Stimulated activated naive CD8-positive, alpha-beta T cell treated with anti-CD3 and anti-CD28 coated beads, Interleukin-15, Interleukin-2, amounts not matched to agents 100 ng/mL and 50 ng/mL, for 24 hours (primary cell): ENCODE data around the gene KCNK4.

Source experiments
- H3K27ac Mint-ChIP-seq: one replicate; pipeline ENCODE4 v1.8.0; 2021; ENCODE audit warnings: mild to moderate bottlenecking, mixed read lengths
- H3K27me3 Mint-ChIP-seq: one replicate; pipeline ENCODE4 v1.8.0; 2021; ENCODE audit warnings: mixed read lengths
- H3K36me3 Mint-ChIP-seq: one replicate; pipeline ENCODE4 v1.8.0; 2021; ENCODE audit warnings: low read depth, mixed read lengths
- H3K4me1 Mint-ChIP-seq: one replicate; pipeline ENCODE4 v1.8.0; 2021; ENCODE audit warnings: low read depth, mixed read lengths
- H3K4me3 Mint-ChIP-seq: one replicate; pipeline ENCODE4 v1.8.0; 2021; ENCODE audit warnings: mild to moderate bottlenecking, mixed read lengths
- H3K9me3 Mint-ChIP-seq: one replicate; pipeline ENCODE4 v1.8.0; 2021; ENCODE audit warnings: mixed read lengths

KCNK4 gene

DNA sequence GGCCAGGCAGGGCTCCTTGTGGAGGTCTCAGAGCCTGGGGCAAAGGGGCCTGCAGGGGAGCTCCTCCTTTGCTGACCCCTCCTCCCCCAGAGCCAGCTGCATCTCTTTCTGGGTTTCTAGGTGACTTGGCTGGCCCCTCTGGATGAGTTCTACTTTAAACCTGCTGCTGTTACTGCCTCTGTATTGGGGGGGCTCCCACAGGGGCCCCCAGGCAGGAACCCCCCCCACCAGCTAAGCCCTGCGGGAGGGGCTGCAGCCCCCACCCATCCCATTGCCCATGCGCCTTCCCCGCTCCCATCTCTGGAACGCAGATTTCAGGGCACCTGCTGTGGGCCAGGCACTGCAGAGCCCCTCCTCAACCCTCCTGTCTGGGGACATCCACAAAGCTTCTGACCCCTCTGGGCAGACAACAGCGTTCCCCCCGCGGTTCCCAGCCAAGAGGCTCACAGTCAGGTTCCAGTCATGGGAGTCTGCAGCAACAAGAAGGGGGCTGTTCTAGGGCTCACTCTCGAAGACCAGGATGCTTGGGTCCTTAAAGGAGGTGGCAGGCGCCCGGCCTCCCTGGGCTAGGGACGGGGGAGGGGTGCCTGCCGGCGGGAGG lies 40.6 kb upstream of the KCNK4 start:
- no peaks in the 10 kb centered on the region for H3K9me3 Mint-ChIP-seq
- peaks cover 17% of the 10 kb centered on the region for H3K4me1 Mint-ChIP-seq
- H3K27me3 Mint-ChIP-seq: no peaks in the 10 kb centered on the region
- H3K36me3 Mint-ChIP-seq: no peaks in the 10 kb centered on the region
- H3K27ac Mint-ChIP-seq: no peak overlapping the region
- H3K4me3 Mint-ChIP-seq: peak overlapping the region; percentile 69

GRCh38 chr11:64251016-64251752 lies 39.9 kb upstream of the KCNK4 start, which contains the start of gene PLCB3:
Gene PLCB3, plus strand, starts transcription at chr11:64251530. Its CDS starts 120 bp downstream, at chr11:64251650.
- peak within 1 kb of the TSS; percentile 85 for H3K4me3 Mint-ChIP-seq
- H3K4me1 Mint-ChIP-seq: peaks cover 17% of the 10 kb centered on the region
- no peaks in the 10 kb centered on the region for H3K36me3 Mint-ChIP-seq
- no peaks in the 10 kb centered on the region for H3K9me3 Mint-ChIP-seq
- peak within 1 kb of the TSS; percentile 52 for H3K27ac Mint-ChIP-seq
- no peaks in the 10 kb centered on the region for H3K27me3 Mint-ChIP-seq

GRCh38 chr11:64251753-64252002 lies 39.4 kb upstream of the KCNK4 start:
- H3K27me3 Mint-ChIP-seq: no peaks in the 10 kb centered on the region
- H3K4me3 Mint-ChIP-seq: peak overlapping the region; percentile 85
- peak overlapping the region; percentile 31 for H3K27ac Mint-ChIP-seq
- H3K9me3 Mint-ChIP-seq: no peaks in the 10 kb centered on the region
- no peaks in the 10 kb centered on the region for H3K36me3 Mint-ChIP-seq
- peaks cover 17% of the 10 kb centered on the region for H3K4me1 Mint-ChIP-seq

- Mint-ChIP-seq H3K9me3 (no peaks in the 10 kb centered on the region), H3K4me1 (peaks cover 17% of the 10 kb centered on the region), H3K4me3 (peak overlapping the region; percentile 85), H3K27ac (peak overlapping the region; percentile 31), H3K36me3 (no peaks in the 10 kb centered on the region), H3K27me3 (no peaks in the 10 kb centered on the region)
Observed at GRCh38 chr11:64252003-64252872, 38.9 kb upstream of the KCNK4 start.

- Mint-ChIP-seq H3K4me1 (peaks cover 13% of the 10 kb centered on the region), H3K36me3 (no peaks in the 10 kb centered on the region), H3K9me3 (no peaks in the 10 kb centered on the region), H3K27me3 (no peaks in the 10 kb centered on the region), H3K27ac (no peak overlapping the region), H3K4me3 (no peak overlapping the region)
Observed at GRCh38 chr11:64253043-64253442, 38.1 kb upstream of the KCNK4 start.

GRCh38 chr11:64253481-64253880 lies 37.6 kb upstream of the KCNK4 start:
- Mint-ChIP-seq H3K27ac (no peak overlapping the region), H3K9me3 (no peaks in the 10 kb centered on the region), H3K4me1 (peaks cover 12% of the 10 kb centered on the region), H3K4me3 (no peak overlapping the region), H3K36me3 (no peaks in the 10 kb centered on the region), H3K27me3 (no peaks in the 10 kb centered on the region)

- peaks cover 2% of the 10 kb centered on the region for H3K36me3 Mint-ChIP-seq
- H3K4me3 Mint-ChIP-seq: no peak overlapping the region
- H3K27me3 Mint-ChIP-seq: no peaks in the 10 kb centered on the region
- H3K27ac Mint-ChIP-seq: no peak overlapping the region
- H3K9me3 Mint-ChIP-seq: no peaks in the 10 kb centered on the region
- peaks cover 13% of the 10 kb centered on the region for H3K4me1 Mint-ChIP-seq
Observed at GRCh38 chr11:64254326-64254725, 36.8 kb upstream of the KCNK4 start.

GRCh38 chr11:64255135-64256128 lies 35.7 kb upstream of the KCNK4 start:
- H3K9me3 Mint-ChIP-seq: no peaks in the 10 kb centered on the region
- H3K36me3 Mint-ChIP-seq: peaks cover 13% of the 10 kb centered on the region
- H3K4me1 Mint-ChIP-seq: peaks cover 20% of the 10 kb centered on the region
- no peak overlapping the region for H3K27ac Mint-ChIP-seq
- H3K27me3 Mint-ChIP-seq: no peaks in the 10 kb centered on the region
- no peak overlapping the region for H3K4me3 Mint-ChIP-seq

DNA sequence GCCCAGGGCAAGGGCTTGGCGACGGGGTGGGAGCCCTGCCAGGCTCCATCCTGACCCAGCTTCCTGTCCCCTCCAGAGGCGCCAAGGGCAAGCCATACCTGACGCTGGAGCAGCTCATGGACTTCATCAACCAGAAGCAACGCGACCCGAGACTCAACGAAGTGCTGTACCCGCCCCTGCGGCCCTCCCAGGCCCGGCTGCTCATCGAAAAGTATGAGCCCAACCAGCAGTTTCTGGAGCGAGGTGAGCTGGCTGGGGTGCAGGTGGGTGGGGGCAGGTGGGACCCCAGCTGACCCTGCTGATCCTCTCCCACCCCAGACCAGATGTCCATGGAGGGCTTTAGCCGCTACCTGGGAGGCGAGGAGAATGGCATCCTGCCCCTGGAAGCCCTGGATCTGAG lies 34.8 kb upstream of the KCNK4 start:
- H3K27ac Mint-ChIP-seq: no peak overlapping the region
- peaks cover 13% of the 10 kb centered on the region for H3K36me3 Mint-ChIP-seq

GRCh38 chr11:64258356-64258755 lies 32.7 kb upstream of the KCNK4 start:
- no peak overlapping the region for H3K4me3 Mint-ChIP-seq
- peaks cover 16% of the 10 kb centered on the region for H3K36me3 Mint-ChIP-seq
- H3K9me3 Mint-ChIP-seq: no peaks in the 10 kb centered on the region
- H3K27ac Mint-ChIP-seq: no peak overlapping the region
- H3K27me3 Mint-ChIP-seq: no peaks in the 10 kb centered on the region
- peaks cover 13% of the 10 kb centered on the region for H3K4me1 Mint-ChIP-seq

More for the DNA sequence above, 34.8 kb upstream of the KCNK4 start:
- Mint-ChIP-seq H3K9me3 (no peaks in the 10 kb centered on the region), H3K27me3 (no peaks in the 10 kb centered on the region), H3K4me1 (peaks cover 20% of the 10 kb centered on the region), H3K4me3 (no peak overlapping the region)

GRCh38 chr11:64258946-64259532 lies 32.1 kb upstream of the KCNK4 start:
- peaks cover 13% of the 10 kb centered on the region for H3K4me1 Mint-ChIP-seq
- no peak overlapping the region for H3K4me3 Mint-ChIP-seq
- no peaks in the 10 kb centered on the region for H3K9me3 Mint-ChIP-seq
- H3K27me3 Mint-ChIP-seq: no peaks in the 10 kb centered on the region
- H3K27ac Mint-ChIP-seq: peak overlapping the region; percentile 38
- H3K36me3 Mint-ChIP-seq: peaks cover 16% of the 10 kb centered on the region

GRCh38 chr11:64259533-64260067 lies 31.5 kb upstream of the KCNK4 start:
- no peaks in the 10 kb centered on the region for H3K27me3 Mint-ChIP-seq
- H3K4me3 Mint-ChIP-seq: no peak overlapping the region
- peaks cover 13% of the 10 kb centered on the region for H3K4me1 Mint-ChIP-seq
- no peaks in the 10 kb centered on the region for H3K9me3 Mint-ChIP-seq
- H3K27ac Mint-ChIP-seq: peak overlapping the region; percentile 38
- H3K36me3 Mint-ChIP-seq: peaks cover 16% of the 10 kb centered on the region

- Mint-ChIP-seq H3K27me3 (no peaks in the 10 kb centered on the region), H3K36me3 (peaks cover 16% of the 10 kb centered on the region), H3K9me3 (no peaks in the 10 kb centered on the region), H3K27ac (peak overlapping the region; percentile 38), H3K4me3 (no peak overlapping the region), H3K4me1 (peaks cover 13% of the 10 kb centered on the region)
Observed at GRCh38 chr11:64260147-64260708, 30.9 kb upstream of the KCNK4 start.
